ENCODE measurements around the gene ICA1. TPM values are rescaled to one million over a fixed set of nuclear protein-coding genes. Genes with fewer than 3 reads are reported as not detected.

Gene ICA1
- total and polyA plus RNA-seq, 2 of the 13 experiments (the other 11 are each of a cell fraction or from before 2014, with no cell fraction given) = 0.29 TPM; not detected in 1

DNA sequence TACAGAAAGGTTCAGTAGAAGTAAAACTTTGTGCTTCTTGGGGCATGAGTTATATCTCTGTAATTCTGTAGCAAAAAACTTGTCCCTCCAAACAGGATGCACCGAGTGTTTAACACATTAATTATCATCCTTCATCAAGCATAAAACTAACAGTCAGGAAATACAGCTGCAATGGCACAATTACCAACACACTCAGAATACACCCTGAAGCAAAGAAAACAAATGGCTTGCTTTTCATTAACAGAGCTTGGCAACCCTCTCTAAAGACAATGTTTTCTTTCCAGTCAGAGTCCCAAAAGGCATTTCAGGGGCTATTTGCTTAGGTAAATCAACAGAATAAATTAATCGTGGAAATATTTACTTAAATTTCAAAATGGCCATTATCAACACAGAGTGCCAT is 107.7 kb downstream of the ICA1 start:
- 0% methylated on average over 2 of the region's 2 CpGs for WGBS (ENCODE audit: low lambda C conversion rate)
- Histone ChIP-seq H4K20me1 (ENCODE audit: insufficient read depth, low read length) (no peaks in the 10 kb centered on the region), H3K79me2 (ENCODE audit: insufficient read depth, low read length) (no peaks in the 10 kb centered on the region), H3K9me3 (ENCODE audit: low read length) (no peaks in the 10 kb centered on the region), H3K4me1 (ENCODE audit: insufficient read depth, low read length) (no peaks in the 10 kb centered on the region), H3K4me3 (replicated peaks in 1 of 3; ENCODE audit: insufficient read depth in 1 of 3, low read depth in 2 of 3, low read length in 3 of 3) (no peak overlapping the region), H3K4me2 (ENCODE audit: low read depth, low read length) (no peak overlapping the region), H3K36me3 (replicated peaks in 1 of 2; ENCODE audit: control insufficient read depth in 1 of 2, insufficient read depth in 2 of 2, low read length in 2 of 2) (no peaks in the 10 kb centered on the region), H3K9ac (ENCODE audit: insufficient read depth, low read depth, low read length) (no peak overlapping the region), H3K27ac (ENCODE audit: extremely low read length, insufficient read depth, low read length) (no peak overlapping the region), H3K27me3 (ENCODE audit: control insufficient read depth in 1 of 2, insufficient read depth in 2 of 2, low read length in 2 of 2) (no peaks in the 10 kb centered on the region), H2AFZ (ENCODE audit: low read length) (no peak overlapping the region)
- ATAC-seq (no peak), FAIRE-seq (no peak), DNase-seq (ENCODE audit: low spot score) (no peak)
- BruUV-seq (replicated peaks) = no TSS peak
- CTCF ChIA-PET (ENCODE audit: low intra/inter-chr PET ratio, low total read pairs) = no interaction called here
- intact Hi-C loops (cut with micrococcal nuclease; ENCODE audit: unreplicated experiment) = no loop called here
- POLR2A ChIA-PET = no interaction called here
- TF ChIP-seq, protein P1, sequence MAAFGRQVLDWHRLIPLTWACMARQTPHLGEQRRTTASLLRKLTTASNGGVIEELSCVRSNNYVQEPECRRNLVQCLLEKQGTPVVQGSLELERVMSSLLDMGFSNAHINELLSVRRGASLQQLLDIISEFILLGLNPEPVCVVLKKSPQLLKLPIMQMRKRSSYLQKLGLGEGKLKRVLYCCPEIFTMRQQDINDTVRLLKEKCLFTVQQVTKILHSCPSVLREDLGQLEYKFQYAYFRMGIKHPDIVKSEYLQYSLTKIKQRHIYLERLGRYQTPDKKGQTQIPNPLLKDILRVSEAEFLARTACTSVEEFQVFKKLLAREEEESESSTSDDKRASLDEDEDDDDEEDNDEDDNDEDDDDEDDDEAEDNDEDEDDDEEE (CRISPR knock-in tag; IDR thresholded peaks at IDR 0.05) = no peak
- TF ChIP-seq ZNF652 (CRISPR knock-in tag; IDR thresholded peaks at IDR 0.05; ENCODE audit: borderline replicate concordance, low read depth) (no peak), ZNF672 (CRISPR knock-in tag; IDR thresholded peaks at IDR 0.05) (no peak), PHF8 (CRISPR knock-in tag; IDR thresholded peaks at IDR 0.05) (no peak), TBX3 (IDR thresholded peaks at IDR 0.05; ENCODE audit: borderline replicate concordance) (no peak), ZNF275 (CRISPR knock-in tag; IDR thresholded peaks at IDR 0.05; ENCODE audit: borderline replicate concordance) (no peak), SMYD3 (CRISPR knock-in tag; IDR thresholded peaks at IDR 0.05) (no peak), DPF2 (CRISPR knock-in tag; IDR thresholded peaks at IDR 0.05; ENCODE audit: borderline replicate concordance, low read depth) (no peak), PAWR (CRISPR knock-in tag; IDR thresholded peaks at IDR 0.05; ENCODE audit: borderline replicate concordance) (no peak), ZBTB7A (CRISPR knock-in tag; IDR thresholded peaks at IDR 0.05) (no peak), SALL1 (CRISPR knock-in tag; IDR thresholded peaks at IDR 0.05) (no peak), SNAPC4 (CRISPR knock-in tag; IDR thresholded peaks at IDR 0.05) (no peak)
- TF ChIP-seq, protein P2, sequence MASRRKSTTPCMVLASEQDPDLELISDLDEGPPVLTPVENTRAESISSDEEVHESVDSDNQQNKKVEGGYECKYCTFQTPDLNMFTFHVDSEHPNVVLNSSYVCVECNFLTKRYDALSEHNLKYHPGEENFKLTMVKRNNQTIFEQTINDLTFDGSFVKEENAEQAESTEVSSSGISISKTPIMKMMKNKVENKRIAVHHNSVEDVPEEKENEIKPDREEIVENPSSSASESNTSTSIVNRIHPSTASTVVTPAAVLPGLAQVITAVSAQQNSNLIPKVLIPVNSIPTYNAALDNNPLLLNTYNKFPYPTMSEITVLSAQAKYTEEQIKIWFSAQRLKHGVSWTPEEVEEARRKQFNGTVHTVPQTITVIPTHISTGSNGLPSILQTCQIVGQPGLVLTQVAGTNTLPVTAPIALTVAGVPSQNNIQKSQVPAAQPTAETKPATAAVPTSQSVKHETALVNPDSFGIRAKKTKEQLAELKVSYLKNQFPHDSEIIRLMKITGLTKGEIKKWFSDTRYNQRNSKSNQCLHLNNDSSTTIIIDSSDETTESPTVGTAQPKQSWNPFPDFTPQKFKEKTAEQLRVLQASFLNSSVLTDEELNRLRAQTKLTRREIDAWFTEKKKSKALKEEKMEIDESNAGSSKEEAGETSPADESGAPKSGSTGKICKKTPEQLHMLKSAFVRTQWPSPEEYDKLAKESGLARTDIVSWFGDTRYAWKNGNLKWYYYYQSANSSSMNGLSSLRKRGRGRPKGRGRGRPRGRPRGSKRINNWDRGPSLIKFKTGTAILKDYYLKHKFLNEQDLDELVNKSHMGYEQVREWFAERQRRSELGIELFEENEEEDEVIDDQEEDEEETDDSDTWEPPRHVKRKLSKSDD (CRISPR knock-in tag; IDR thresholded peaks at IDR 0.05; ENCODE audit: low read depth) = no peak
- TF ChIP-seq, protein P3, sequence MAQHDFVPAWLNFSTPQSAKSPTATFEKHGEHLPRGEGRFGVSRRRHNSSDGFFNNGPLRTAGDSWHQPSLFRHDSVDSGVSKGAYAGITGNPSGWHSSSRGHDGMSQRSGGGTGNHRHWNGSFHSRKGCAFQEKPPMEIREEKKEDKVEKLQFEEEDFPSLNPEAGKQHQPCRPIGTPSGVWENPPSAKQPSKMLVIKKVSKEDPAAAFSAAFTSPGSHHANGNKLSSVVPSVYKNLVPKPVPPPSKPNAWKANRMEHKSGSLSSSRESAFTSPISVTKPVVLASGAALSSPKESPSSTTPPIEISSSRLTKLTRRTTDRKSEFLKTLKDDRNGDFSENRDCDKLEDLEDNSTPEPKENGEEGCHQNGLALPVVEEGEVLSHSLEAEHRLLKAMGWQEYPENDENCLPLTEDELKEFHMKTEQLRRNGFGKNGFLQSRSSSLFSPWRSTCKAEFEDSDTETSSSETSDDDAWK (CRISPR knock-in tag; IDR thresholded peaks at IDR 0.05) = no peak
- in situ Hi-C loops (cut with HindIII; ENCODE audit: extremely low pct_ligation_motif_present, low pct_unique_long_range_greater_than_20kb) = no loop called here
